Activated naive CD4-positive, alpha-beta T cell treated with anti-CD3 and anti-CD28 coated beads, Interleukin-2, amount 50 U/mL, for 72 hours (primary cell): ENCODE data around the gene TMCC2. TPM values are rescaled to one million over a fixed set of nuclear protein-coding genes. Genes with fewer than 3 reads are reported as not detected.
"Not testable (repeated sequence)": the region's sequence is repeated elsewhere in the genome, so short reads cannot be mapped to it uniquely, and the experiment has no call there.

Source experiments
- ATAC-seq, 2 donors: fragments of 150-1000 bp; cut with Tn5 transposase; 2 replicates each; pipeline ENCODE4 v1.10.0; 2021; ENCODE audit warnings: mild to moderate bottlenecking in 2 of 2, moderate library complexity in 2 of 2
- DNase-seq, 2 donors: peaks; one replicate each; pipeline ENCODE4 v3.0.0; 2021 to 2022; ENCODE audit warnings: low spot score in 2 of 2
- H3K27ac Mint-ChIP-seq, 2 donors: one replicate each; pipeline ENCODE4 v1.8.0; 2022; ENCODE audit warnings: mild to moderate bottlenecking in 2 of 2, mixed read lengths in 2 of 2
- H3K36me3 Mint-ChIP-seq, 2 donors: one replicate each; pipeline ENCODE4 v1.8.0; 2022; ENCODE audit warnings: mixed read lengths in 2 of 2
- H3K9me3 Mint-ChIP-seq, 2 donors: one replicate each; pipeline ENCODE4 v1.8.0; 2022; ENCODE audit warnings: mixed read lengths in 2 of 2
- total RNA-seq, 2 donors: library from RNA; stranded (reverse); gene quantifications; one replicate each; pipeline ENCODE4 v1.2.3, GENCODE V29; 2022

Gene TMCC2, protein sequence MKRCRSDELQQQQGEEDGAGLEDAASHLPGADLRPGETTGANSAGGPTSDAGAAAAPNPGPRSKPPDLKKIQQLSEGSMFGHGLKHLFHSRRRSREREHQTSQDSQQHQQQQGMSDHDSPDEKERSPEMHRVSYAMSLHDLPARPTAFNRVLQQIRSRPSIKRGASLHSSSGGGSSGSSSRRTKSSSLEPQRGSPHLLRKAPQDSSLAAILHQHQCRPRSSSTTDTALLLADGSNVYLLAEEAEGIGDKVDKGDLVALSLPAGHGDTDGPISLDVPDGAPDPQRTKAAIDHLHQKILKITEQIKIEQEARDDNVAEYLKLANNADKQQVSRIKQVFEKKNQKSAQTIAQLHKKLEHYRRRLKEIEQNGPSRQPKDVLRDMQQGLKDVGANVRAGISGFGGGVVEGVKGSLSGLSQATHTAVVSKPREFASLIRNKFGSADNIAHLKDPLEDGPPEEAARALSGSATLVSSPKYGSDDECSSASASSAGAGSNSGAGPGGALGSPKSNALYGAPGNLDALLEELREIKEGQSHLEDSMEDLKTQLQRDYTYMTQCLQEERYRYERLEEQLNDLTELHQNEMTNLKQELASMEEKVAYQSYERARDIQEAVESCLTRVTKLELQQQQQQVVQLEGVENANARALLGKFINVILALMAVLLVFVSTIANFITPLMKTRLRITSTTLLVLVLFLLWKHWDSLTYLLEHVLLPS
- total RNA-seq = 10 to 100 TPM; 11.1 to 17.2 TPM

DNA sequence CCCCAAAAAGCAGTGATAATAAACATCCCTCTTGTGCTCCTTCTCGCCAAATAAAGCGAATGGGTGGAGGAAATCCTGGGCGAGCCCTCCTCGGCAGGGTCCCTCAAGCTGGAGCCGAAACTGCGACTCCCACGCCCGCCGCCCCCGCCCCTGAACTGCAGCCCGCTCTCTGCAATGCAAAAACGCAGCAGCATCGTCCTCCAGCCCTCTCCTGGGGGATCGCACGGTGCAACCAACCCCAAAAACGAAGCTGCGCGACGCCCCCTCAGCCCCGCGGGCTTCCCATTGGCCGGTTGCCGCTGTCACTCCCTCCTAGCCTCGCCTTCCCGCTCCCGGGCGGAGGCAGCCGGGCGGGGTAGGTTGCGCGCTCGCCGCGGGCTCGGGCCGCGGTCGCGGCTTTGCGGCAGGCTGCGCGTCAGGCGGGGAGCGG lies at the start of gene TMCC2:
TSS of gene TMCC2 (plus strand) at position 363 of the 430 bp plus-strand sequence. CDS start 619 bp downstream, outside the sequence.
- peak; percentile 72 to 86 for DNase-seq
- no peaks in the 10 kb centered on the region for H3K9me3 Mint-ChIP-seq
- ATAC-seq = peak; percentile 71 to 86
- H3K27ac Mint-ChIP-seq = peak within 1 kb of the TSS; percentile 81 to 95
- H3K36me3 Mint-ChIP-seq = peaks cover 0 to 5% of the 10 kb centered on the region in 2 donors

DNA sequence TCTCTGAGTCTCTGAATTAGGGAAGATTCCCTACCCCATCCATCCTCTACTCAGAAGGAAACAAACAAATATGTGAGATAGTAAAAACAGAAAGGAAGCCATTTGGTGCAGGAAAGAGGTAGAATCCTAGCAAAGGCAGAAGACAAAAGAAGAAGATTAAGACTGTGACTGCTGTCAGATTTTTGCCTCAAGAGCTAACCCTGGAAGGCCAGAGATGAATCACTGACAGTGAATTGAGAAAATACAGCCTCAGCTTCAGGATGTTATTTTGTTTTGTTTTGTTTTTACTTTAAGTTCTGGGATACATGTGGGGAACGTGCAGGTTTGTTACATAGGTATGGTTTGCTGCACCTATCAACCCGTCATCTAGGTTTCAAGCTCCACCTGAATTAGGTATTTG lies 47.9 kb upstream of the TMCC2 start:
- H3K9me3 Mint-ChIP-seq = no peaks in the 10 kb centered on the region
- peak in 1 of 2 donors; percentile 68 for ATAC-seq
- H3K27ac Mint-ChIP-seq = no peak overlapping the region
- DNase-seq = no peak
- H3K36me3 Mint-ChIP-seq = peaks cover 6 to 13% of the 10 kb centered on the region in 2 donors

DNA sequence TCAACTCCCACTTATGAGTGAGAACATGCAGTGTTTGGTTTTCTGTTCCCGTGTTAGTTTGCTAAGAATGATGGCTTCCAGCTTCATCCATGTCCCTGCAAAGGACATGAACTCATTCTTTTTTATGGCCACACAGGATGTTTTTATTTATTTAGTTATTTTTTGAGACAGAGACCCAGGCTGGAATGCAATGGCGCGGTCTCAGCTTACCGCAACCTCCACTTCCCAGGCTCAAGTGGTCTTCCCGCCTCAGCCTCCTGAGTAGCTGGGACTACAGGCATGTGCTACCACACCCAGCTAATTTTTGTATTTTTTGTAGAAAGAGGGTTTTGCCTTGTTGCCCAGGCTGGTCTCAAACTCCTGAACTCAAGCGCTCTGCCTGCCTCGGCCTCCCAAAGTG lies 47.4 kb upstream of the TMCC2 start:
- H3K9me3 Mint-ChIP-seq, ATAC-seq, DNase-seq: not testable (repeated sequence)
- Mint-ChIP-seq H3K27ac (peak overlapping the region in 1 of 2 donors; percentile 45), H3K36me3 (peaks cover 6 to 13% of the 10 kb centered on the region in 2 donors)

DNA sequence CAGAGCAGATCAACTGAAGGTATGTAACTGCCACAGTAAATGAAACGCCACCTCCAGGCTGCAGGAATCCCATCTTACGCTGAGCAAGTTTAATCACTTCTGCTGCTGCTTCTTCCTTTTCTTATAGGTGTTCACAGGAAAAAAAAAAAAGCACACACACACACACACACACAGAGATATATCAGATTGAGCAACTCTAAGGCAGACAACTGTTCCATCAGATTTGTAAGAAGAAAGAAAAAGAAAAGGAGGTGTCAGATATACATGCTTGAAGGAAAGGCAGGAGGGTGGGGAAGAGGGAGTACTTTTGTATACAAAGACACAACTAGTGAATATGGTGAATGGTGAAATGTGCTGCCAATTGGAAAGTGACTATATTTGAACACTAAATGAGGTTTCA lies 44.8 kb upstream of the TMCC2 start:
- H3K27ac Mint-ChIP-seq = peak overlapping the region in 1 of 2 donors; percentile 8
- peaks cover 16 to 19% of the 10 kb centered on the region in 2 donors for H3K36me3 Mint-ChIP-seq
- ATAC-seq = no peak
- H3K9me3 Mint-ChIP-seq = no peaks in the 10 kb centered on the region
- DNase-seq = no peak

DNA sequence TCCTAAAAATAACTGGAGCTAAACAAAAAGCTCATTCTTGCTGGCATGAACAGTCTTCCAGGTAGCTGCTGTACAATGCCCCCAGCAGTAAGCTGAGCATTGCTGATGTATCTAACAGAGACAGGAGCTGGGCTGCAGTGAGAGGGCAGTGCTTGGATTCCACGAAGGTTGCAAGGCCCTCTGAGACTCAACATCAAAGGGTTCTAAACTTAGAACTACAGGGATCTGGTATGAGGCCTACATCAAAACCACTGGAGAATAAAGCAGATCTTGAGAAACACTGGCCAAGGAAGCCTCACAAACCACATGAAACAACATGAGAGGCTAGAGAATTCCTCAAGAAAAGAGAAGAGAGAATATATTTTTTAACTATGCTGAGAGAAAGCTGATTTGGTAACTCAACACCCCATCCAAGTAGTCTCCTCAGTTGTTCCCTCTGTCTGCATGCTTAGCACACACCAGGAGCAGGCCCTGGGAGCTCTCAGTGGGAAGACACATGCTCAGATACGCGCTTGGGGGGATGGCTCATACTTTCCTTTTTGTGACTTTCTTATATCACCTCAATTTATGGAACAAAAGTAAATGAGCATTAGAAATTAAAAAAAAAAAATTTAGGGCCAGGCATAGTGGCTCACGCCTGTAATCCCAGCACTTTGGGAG lies 43.9 kb upstream of the TMCC2 start:
- ATAC-seq = peak in 1 of 2 donors; percentile 17
- DNase-seq = no peak
- Mint-ChIP-seq H3K36me3 (peaks cover 17 to 20% of the 10 kb centered on the region in 2 donors), H3K27ac (peak overlapping the region; percentile 8 to 17), H3K9me3 (no peaks in the 10 kb centered on the region)

DNA sequence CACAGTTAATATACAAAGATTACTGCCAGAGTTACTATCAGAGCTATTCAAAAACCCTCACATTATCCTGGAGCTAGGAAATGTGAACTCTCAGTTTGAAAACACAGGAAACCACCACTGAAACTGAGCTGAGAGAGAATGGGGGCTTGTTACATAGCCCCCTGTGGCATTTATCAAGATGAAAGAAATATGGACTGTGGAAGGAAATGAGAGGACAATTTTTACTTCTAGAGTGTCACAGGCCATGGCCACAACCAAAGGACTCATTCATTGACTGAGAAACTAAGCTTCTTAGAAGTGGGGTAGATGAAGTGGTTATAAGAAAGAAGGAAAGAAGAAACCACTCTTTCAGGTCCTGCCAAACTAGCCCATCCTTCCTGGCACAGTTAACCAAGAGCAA lies 41.6 kb upstream of the TMCC2 start:
- DNase-seq = peak in 1 of 2 donors; percentile 20
- peaks cover 17 to 20% of the 10 kb centered on the region in 2 donors for H3K36me3 Mint-ChIP-seq
- ATAC-seq = peak; percentile 93 to 96
- no peaks in the 10 kb centered on the region for H3K9me3 Mint-ChIP-seq
- peak overlapping the region in 1 of 2 donors; percentile 69 for H3K27ac Mint-ChIP-seq

DNA sequence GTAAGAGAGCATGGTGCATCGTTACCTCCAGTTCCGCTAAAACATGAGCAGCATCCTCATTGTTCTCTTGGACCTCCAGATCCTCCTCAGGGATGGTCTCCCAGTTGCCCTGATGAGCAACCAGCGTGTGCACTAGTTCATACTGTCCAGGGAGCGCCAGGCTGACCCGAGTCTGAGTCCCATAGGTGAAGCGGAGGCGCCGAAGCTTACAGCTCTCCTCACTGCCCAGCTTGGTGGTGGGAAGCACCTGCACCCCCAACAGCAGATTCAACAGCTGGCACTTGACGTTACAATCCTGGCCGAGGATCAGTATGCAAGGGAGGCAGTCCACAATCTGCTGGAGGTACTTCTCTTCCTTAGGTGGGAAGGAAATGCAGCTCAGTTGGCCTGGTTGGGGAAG lies 40.3 kb upstream of the TMCC2 start:
- no peaks in the 10 kb centered on the region for H3K9me3 Mint-ChIP-seq
- H3K36me3 Mint-ChIP-seq = peaks cover 17 to 20% of the 10 kb centered on the region in 2 donors
- no peak for ATAC-seq
- H3K27ac Mint-ChIP-seq = peak overlapping the region in 1 of 2 donors; percentile 69
- DNase-seq = no peak

DNA sequence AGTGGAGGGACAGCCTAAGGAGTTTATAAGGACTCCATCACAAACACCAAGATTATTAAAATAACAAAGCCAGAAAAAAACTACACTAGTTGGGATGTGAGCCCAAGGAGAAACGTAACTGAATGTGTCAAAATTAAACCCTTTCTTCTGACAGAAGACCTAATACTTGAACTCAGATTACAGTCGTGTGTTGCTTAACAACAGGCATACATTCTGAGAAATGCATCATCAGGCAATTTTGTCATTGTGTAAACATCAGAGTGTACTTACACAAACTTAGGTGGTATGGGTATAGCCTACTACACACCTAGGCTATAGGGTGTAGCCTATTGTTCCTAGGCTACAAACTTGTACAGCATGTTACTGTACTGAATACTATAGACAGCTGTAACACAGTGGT lies 39.6 kb upstream of the TMCC2 start:
- ATAC-seq (no peak), DNase-seq (no peak)
- H3K36me3 Mint-ChIP-seq = peaks cover 12 to 21% of the 10 kb centered on the region in 2 donors
- no peaks in the 10 kb centered on the region for H3K9me3 Mint-ChIP-seq
- H3K27ac Mint-ChIP-seq = no peak overlapping the region

DNA sequence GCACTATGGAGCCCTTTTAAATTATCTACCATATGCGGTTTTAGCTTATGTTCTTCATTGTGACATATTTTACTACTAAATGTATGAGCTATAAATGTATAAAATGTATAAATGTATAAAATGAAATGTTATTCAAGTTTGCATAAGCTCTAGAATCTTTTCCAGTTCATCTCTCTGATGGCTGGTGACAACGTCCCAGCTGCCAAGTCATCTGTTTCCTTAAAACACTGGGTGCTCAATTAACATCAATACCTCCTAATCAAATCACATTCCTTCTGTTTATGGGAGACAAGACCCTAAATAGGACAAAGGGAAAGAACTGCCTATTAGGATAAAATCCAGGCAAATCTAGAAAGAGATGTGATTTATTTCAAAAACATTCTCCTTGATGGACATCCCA lies 39.1 kb upstream of the TMCC2 start:
- no peak for ATAC-seq
- DNase-seq = no peak
- no peak overlapping the region for H3K27ac Mint-ChIP-seq
- peaks cover 10 to 24% of the 10 kb centered on the region in 2 donors for H3K36me3 Mint-ChIP-seq
- H3K9me3 Mint-ChIP-seq = no peaks in the 10 kb centered on the region

DNA sequence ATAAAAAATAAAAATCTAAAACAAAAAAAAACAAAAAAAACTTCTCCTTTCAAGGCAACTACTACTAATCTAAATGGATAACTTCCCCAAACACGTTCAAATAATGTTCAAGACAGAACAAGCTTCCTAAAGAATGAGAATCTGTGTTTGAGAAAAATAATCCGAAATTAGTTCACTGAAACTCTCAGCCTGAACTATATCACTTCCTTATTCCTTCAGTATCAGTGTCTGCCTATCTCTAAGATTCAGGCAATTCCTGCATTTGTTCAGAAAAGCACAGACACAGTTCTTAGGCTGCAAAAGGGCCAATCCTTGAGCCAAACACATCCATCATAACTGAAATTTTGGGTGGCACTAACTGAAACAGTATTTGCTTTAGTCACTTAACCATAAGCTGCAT lies 38.6 kb upstream of the TMCC2 start:
- Mint-ChIP-seq H3K36me3 (peaks cover 10 to 24% of the 10 kb centered on the region in 2 donors), H3K9me3 (no peaks in the 10 kb centered on the region), H3K27ac (no peak overlapping the region)
- no peak for DNase-seq
- no peak for ATAC-seq

DNA sequence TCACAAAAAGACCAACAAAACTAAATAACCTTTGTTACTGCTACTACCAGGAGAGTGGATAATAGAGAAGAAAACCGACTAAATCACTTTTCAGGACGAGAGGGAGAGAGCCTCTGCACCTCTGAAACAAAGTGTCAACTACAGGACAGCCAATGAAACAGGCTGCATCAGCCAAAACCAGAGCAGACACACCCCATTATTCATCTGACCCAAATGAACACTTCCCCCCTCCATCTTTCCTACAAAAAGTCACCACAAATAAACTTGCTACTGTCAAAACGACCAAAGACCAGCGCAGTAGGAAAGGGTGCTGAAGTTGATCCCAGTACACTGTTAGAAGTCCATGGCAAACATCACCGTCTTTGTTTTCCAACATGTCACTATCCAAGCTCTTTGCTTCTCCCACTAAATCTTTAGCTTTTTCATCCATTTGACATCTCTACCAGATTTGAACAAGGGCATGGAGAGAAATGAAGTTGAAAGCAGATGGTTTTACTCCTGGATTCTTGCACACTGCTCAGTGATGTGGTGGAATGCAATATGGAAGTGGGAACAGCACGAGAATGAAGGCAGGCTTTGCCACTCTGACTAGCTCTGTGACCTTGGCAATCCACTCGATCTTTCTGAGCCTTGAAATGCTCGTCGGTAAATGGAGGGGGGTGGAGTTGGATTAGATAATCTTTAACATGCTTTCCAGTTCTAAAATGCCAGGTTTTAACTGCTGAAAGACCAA lies 36.7 kb upstream of the TMCC2 start:
- Mint-ChIP-seq H3K36me3 (peaks cover 18 to 27% of the 10 kb centered on the region in 2 donors), H3K27ac (no peak overlapping the region), H3K9me3 (no peaks in the 10 kb centered on the region)
- no peak for DNase-seq
- ATAC-seq = no peak

DNA sequence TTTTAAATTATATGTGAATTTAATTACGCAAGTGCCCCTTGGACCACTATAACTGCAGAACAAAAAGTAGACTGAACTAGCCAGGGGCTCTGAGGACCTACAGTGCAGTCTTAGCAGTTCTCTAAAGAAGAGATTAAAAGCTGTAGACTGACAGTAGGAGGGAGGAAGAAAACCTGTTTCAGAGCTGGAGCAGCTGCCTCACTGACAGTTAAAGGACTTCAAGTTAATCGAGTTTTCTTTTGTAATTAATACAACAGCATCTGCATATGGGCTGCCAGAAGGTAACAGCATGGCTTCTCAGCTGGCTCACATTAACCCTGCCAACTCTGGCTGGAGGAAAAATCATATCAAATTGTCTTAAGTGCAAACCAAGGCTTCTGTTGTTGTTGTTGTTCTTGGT lies 36.1 kb upstream of the TMCC2 start:
- Mint-ChIP-seq H3K36me3 (peaks cover 18 to 32% of the 10 kb centered on the region in 2 donors), H3K9me3 (no peaks in the 10 kb centered on the region), H3K27ac (no peak overlapping the region)
- DNase-seq (no peak), ATAC-seq (no peak)

DNA sequence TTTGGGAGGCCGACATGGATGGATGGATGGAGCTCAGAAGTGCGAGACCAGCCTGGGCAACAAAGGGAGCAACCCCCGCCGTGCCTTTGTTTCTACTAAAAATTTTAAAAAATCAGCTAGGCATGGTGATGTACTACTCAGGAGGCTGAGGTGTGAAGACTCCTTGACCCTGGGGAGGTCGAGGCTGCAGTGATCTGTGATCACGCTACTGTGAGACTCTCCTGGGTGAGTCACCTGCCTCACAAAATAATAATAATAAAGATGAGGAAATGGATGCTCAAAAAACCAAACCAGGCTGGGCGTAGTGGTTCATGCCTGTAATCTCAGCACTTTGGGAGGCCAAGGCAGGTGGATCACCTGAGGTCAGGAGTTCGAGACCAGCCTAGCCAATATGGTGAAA lies 35.5 kb upstream of the TMCC2 start:
- peaks cover 20 to 32% of the 10 kb centered on the region in 2 donors for H3K36me3 Mint-ChIP-seq
- no peaks in the 10 kb centered on the region for H3K9me3 Mint-ChIP-seq
- H3K27ac Mint-ChIP-seq = no peak overlapping the region
- ATAC-seq (no peak), DNase-seq (no peak)

DNA sequence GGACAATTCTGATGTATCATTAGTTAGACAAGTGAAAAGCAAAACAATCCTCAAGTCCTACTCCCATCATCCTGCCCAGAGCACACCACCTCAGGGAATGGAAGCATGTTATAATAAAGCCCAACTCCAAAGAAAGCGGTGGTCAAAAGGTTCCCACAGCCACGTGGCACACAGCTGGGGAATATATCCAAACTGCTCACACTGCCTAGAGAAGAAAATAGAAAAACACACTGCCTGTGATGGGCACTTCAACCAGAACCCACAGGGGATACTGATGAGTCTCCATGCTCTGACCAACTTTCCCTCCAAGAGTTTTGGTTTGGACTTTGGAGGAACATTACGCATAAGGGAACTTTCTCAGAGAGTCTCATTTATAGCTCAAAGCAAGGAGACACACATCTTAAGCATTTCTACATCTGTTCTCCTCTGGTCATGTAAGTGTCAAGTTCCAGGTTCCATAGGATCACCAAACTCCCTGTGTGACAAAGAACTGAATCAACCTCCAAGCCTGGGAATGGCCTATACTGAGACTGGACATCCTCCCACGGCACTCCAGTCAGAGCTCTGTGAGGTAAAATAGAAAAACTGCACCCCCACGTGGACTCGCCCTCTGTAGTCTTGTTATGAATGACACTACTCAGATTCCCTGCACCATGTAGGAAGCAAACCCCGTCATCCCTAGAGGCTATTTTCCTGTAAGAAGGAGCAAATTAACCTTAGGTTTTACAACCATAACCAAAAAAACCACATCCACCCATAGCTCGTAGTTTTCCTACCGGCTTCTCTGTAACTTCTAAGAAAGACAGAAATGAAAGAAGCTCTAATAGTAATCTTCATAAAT lies 28.4 kb upstream of the TMCC2 start:
- Mint-ChIP-seq H3K27ac (peak overlapping the region; percentile 76 to 92), H3K36me3 (peaks cover 14 to 20% of the 10 kb centered on the region in 2 donors), H3K9me3 (no peaks in the 10 kb centered on the region)
- ATAC-seq (peak; percentile 83 to 87), DNase-seq (peak; percentile 49 to 62)

DNA sequence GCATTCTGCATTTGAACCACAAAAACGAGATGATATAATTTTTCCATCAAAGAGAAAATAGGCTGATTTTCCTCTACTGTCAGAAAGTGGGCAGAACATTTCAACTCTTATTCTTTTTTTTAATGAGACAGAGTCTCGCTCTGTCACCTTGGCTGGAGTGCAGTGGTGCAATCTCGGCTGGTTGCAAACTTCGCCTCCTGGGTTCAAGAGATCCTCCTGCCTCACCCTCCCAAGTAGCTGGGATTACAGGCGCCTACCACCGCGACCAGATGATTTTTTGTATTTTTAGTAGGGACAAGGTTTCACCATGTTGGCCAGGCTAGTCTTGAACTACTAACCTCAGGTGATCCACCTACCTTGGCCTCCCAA lies 27.8 kb upstream of the TMCC2 start:
- DNase-seq = peak in 1 of 2 donors; percentile 22
- Mint-ChIP-seq H3K27ac (peak overlapping the region; percentile 76 to 92), H3K36me3 (peaks cover 14 to 20% of the 10 kb centered on the region in 2 donors), H3K9me3 (no peaks in the 10 kb centered on the region)
- ATAC-seq = peak in 1 of 2 donors; percentile 54
